ENCODE measurements around the gene SEBOX.
"Not testable (repeated sequence)": the region's sequence is repeated elsewhere in the genome, so short reads cannot be mapped to it uniquely, and the experiment has no call there.

Gene SEBOX

GRCh38 chr17:28348979-28349378, 16.0 kb downstream of the SEBOX start:
- Mint-ChIP-seq H3K4me1 (ENCODE audit: low read depth in 2 of 2) (no peaks in the 10 kb centered on the region), H3K9me3 (no peaks in the 10 kb centered on the region), H3K27ac (no peak overlapping the region), H3K4me3 (no peak overlapping the region), H3K36me3 (ENCODE audit: insufficient read depth) (peaks cover 74% of the 10 kb centered on the region), H3K27me3 (no peaks in the 10 kb centered on the region)
- DNase-seq (no peak), ATAC-seq (replicated peaks) (no peak)

GRCh38 chr17:28347261-28347891, 17.6 kb downstream of the SEBOX start:
- ATAC-seq (replicated peaks) (no peak), DNase-seq (no peak)
- Mint-ChIP-seq H3K36me3 (ENCODE audit: insufficient read depth) (peaks cover 65% of the 10 kb centered on the region), H3K9me3 (no peaks in the 10 kb centered on the region), H3K4me1 (ENCODE audit: low read depth in 2 of 2) (no peaks in the 10 kb centered on the region), H3K27ac (no peak overlapping the region), H3K4me3 (no peak overlapping the region), H3K27me3 (no peaks in the 10 kb centered on the region)

- Mint-ChIP-seq H3K4me3 (no peak overlapping the region), H3K36me3 (ENCODE audit: insufficient read depth) (peaks cover 64% of the 10 kb centered on the region), H3K9me3 (no peaks in the 10 kb centered on the region), H3K4me1 (ENCODE audit: low read depth in 2 of 2) (no peaks in the 10 kb centered on the region), H3K27me3 (no peaks in the 10 kb centered on the region), H3K27ac (no peak overlapping the region)
- DNase-seq (no peak), ATAC-seq (replicated peaks) (no peak)
Measured at GRCh38 chr17:28346746-28347246, 18.2 kb downstream of the SEBOX start.

- Mint-ChIP-seq H3K9me3 (no peaks in the 10 kb centered on the region), H3K4me3 (no peak overlapping the region), H3K4me1 (ENCODE audit: low read depth in 2 of 2) (peaks cover 0 to 2% of the 10 kb centered on the region in 2 donors), H3K27ac (no peak overlapping the region), H3K27me3 (no peaks in the 10 kb centered on the region), H3K36me3 (ENCODE audit: insufficient read depth) (peaks cover 63% of the 10 kb centered on the region)
- DNase-seq (no peak), ATAC-seq (replicated peaks) (no peak)
Measured at GRCh38 chr17:28346199-28346580, 18.8 kb downstream of the SEBOX start.

- DNase-seq (no peak), ATAC-seq (replicated peaks) (no peak)
- Mint-ChIP-seq H3K4me1 (ENCODE audit: low read depth in 2 of 2) (peaks cover 0 to 2% of the 10 kb centered on the region in 2 donors), H3K27me3 (no peaks in the 10 kb centered on the region), H3K4me3 (no peak overlapping the region), H3K27ac (no peak overlapping the region), H3K36me3 (ENCODE audit: insufficient read depth) (peaks cover 63% of the 10 kb centered on the region), H3K9me3 (no peaks in the 10 kb centered on the region)
Measured at GRCh38 chr17:28345419-28346198, 19.4 kb downstream of the SEBOX start.

- DNase-seq (no peak), ATAC-seq (replicated peaks) (no peak)
- no peaks in the 10 kb centered on the region for H3K27me3 Mint-ChIP-seq
- H3K4me1 Mint-ChIP-seq (ENCODE audit: low read depth in 2 of 2), result peaks cover 0 to 2% of the 10 kb centered on the region in 2 donors
- no peak overlapping the region for H3K27ac Mint-ChIP-seq
- H3K4me3 Mint-ChIP-seq, result no peak overlapping the region
- peaks cover 63% of the 10 kb centered on the region for H3K36me3 Mint-ChIP-seq (ENCODE audit: insufficient read depth)
- H3K9me3 Mint-ChIP-seq, result no peaks in the 10 kb centered on the region
Measured at GRCh38 chr17:28344435-28344901, 20.5 kb downstream of the SEBOX start.

GRCh38 chr17:28344011-28344410, 21.0 kb downstream of the SEBOX start:
- H3K36me3 Mint-ChIP-seq (ENCODE audit: insufficient read depth), result peaks cover 59% of the 10 kb centered on the region
- H3K4me1 Mint-ChIP-seq (ENCODE audit: low read depth in 2 of 2), result peaks cover 0 to 5% of the 10 kb centered on the region in 2 donors
- H3K4me3 Mint-ChIP-seq, result no peak overlapping the region
- DNase-seq (no peak), ATAC-seq (replicated peaks) (no peak)
- H3K9me3 Mint-ChIP-seq, result no peaks in the 10 kb centered on the region
- H3K27ac Mint-ChIP-seq, result no peak overlapping the region
- no peaks in the 10 kb centered on the region for H3K27me3 Mint-ChIP-seq

- no peak overlapping the region for H3K4me3 Mint-ChIP-seq
- H3K4me1 Mint-ChIP-seq (ENCODE audit: low read depth in 2 of 2), result peaks cover 3 to 7% of the 10 kb centered on the region in 2 donors
- H3K27me3 Mint-ChIP-seq, result no peaks in the 10 kb centered on the region
- no peak overlapping the region for H3K27ac Mint-ChIP-seq
- DNase-seq (no peak), ATAC-seq (replicated peaks) (no peak)
- H3K36me3 Mint-ChIP-seq (ENCODE audit: insufficient read depth), result peaks cover 60% of the 10 kb centered on the region
- no peaks in the 10 kb centered on the region for H3K9me3 Mint-ChIP-seq
Measured at GRCh38 chr17:28343491-28343932, 21.5 kb downstream of the SEBOX start.

- H3K4me3 Mint-ChIP-seq, result no peak overlapping the region
- no peaks in the 10 kb centered on the region for H3K9me3 Mint-ChIP-seq
- ATAC-seq (replicated peaks) (no peak), DNase-seq (no peak)
- H3K27ac Mint-ChIP-seq, result peak overlapping the region in 1 of 2 donors; percentile 53
- peaks cover 53% of the 10 kb centered on the region for H3K36me3 Mint-ChIP-seq (ENCODE audit: insufficient read depth)
- H3K27me3 Mint-ChIP-seq, result no peaks in the 10 kb centered on the region
- peaks cover 11 to 15% of the 10 kb centered on the region in 2 donors for H3K4me1 Mint-ChIP-seq (ENCODE audit: low read depth in 2 of 2)
Measured at GRCh38 chr17:28342313-28342712, 22.7 kb downstream of the SEBOX start.

- Mint-ChIP-seq H3K9me3 (no peaks in the 10 kb centered on the region), H3K4me3 (no peak overlapping the region), H3K27ac (peak overlapping the region in 1 of 2 donors; percentile 53), H3K27me3 (no peaks in the 10 kb centered on the region), H3K4me1 (ENCODE audit: low read depth in 2 of 2) (peaks cover 12 to 21% of the 10 kb centered on the region in 2 donors), H3K36me3 (ENCODE audit: insufficient read depth) (peaks cover 45% of the 10 kb centered on the region)
- ATAC-seq (replicated peaks) (no peak), DNase-seq (no peak)
Measured at GRCh38 chr17:28341516-28341915, 23.5 kb downstream of the SEBOX start.

GRCh38 chr17:28340374-28340773, 24.6 kb downstream of the SEBOX start:
- peaks cover 43% of the 10 kb centered on the region for H3K36me3 Mint-ChIP-seq (ENCODE audit: insufficient read depth)

GRCh38 chr17:28339431-28339830, 25.6 kb downstream of the SEBOX start:
- H3K4me1 Mint-ChIP-seq (ENCODE audit: low read depth in 2 of 2), result peaks cover 25 to 30% of the 10 kb centered on the region in 2 donors
- ATAC-seq (replicated peaks) (no peak), DNase-seq (no peak)
- no peaks in the 10 kb centered on the region for H3K9me3 Mint-ChIP-seq
- H3K27ac Mint-ChIP-seq, result peak overlapping the region in 1 of 2 donors; percentile 53
- no peaks in the 10 kb centered on the region for H3K27me3 Mint-ChIP-seq
- H3K4me3 Mint-ChIP-seq, result no peak overlapping the region
- peaks cover 43% of the 10 kb centered on the region for H3K36me3 Mint-ChIP-seq (ENCODE audit: insufficient read depth)

More at GRCh38 chr17:28340374-28340773, 24.6 kb downstream of the SEBOX start:
- Mint-ChIP-seq H3K27ac (peak overlapping the region in 1 of 2 donors; percentile 53), H3K4me3 (no peak overlapping the region), H3K27me3 (no peaks in the 10 kb centered on the region), H3K9me3 (no peaks in the 10 kb centered on the region), H3K4me1 (ENCODE audit: low read depth in 2 of 2) (peaks cover 17 to 30% of the 10 kb centered on the region in 2 donors)
- ATAC-seq (replicated peaks) (no peak), DNase-seq (no peak)

GRCh38 chr17:28338769-28339212, 26.2 kb downstream of the SEBOX start:
- not testable (repeated sequence) for H3K27me3 Mint-ChIP-seq; DNase-seq; H3K4me3 Mint-ChIP-seq; ATAC-seq (replicated peaks); H3K9me3 Mint-ChIP-seq
- peaks cover 31 to 36% of the 10 kb centered on the region in 2 donors for H3K4me1 Mint-ChIP-seq (ENCODE audit: low read depth in 2 of 2)
- H3K27ac Mint-ChIP-seq, result peak overlapping the region in 1 of 2 donors; percentile 67
- peaks cover 37% of the 10 kb centered on the region for H3K36me3 Mint-ChIP-seq (ENCODE audit: insufficient read depth)

Data from effector memory CD8-positive, alpha-beta T cell (primary cell).